ENCODE measurements around the gene NPAS3.
"Not testable (repeated sequence)": the region's sequence is repeated elsewhere in the genome, so short reads cannot be mapped to it uniquely, and the experiment has no call there.

NPAS3 gene

DNA sequence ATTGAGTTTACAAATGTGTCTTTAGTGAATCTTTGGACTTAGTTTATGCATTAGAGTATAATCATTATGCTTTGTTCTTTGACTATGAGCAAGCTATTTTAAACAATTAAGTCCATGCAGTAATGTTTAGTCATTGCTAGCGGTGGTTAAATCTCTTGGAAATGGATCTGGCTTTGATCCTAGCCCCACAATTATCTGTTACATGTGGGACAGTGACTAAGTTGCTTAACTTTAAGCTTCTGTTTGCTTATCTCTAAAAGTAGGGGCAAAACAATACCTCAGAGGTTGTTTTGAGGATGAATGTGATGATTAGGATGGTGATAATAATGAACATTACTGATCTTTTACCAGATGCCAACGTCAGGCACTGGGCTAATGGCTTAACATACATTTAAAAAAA is 124.2 kb downstream of the NPAS3 start:
- no peak for DNase-seq (ENCODE audit: low read depth, low spot score)
- TF ChIP-seq FOXP2 (optimal IDR thresholded peaks at IDR 0.05; ENCODE audit: control extremely low read depth, extremely low read length, insufficient read depth) (no peak), POLR2AphosphoS5 (IDR thresholded peaks at IDR 0.05; ENCODE audit: borderline replicate concordance, low read depth, low read length) (no peak), EZH2 (IDR thresholded peaks at IDR 0.05) (no peak)
- Histone ChIP-seq H3K9me3 (ENCODE audit: low read depth, low read length) (no peaks in the 10 kb centered on the region), H3K27ac (no peak overlapping the region), H3K36me3 (ENCODE audit: insufficient read depth, low read length) (no peaks in the 10 kb centered on the region), H3K4me3 (no peak overlapping the region), H3K9ac (ENCODE audit: insufficient read length) (no peak overlapping the region)

GRCh38 chr14:33063521-33063920 is 124.8 kb downstream of the NPAS3 start:
- no peak for DNase-seq (ENCODE audit: low read depth, low spot score)
- Histone ChIP-seq H3K4me3 (no peak overlapping the region), H3K9me3 (ENCODE audit: low read depth, low read length) (no peaks in the 10 kb centered on the region), H3K9ac (ENCODE audit: insufficient read length) (no peak overlapping the region), H3K36me3 (ENCODE audit: insufficient read depth, low read length) (no peaks in the 10 kb centered on the region), H3K27ac (no peak overlapping the region)
- no peak for TF ChIP-seq FOXP2 (optimal IDR thresholded peaks at IDR 0.05; ENCODE audit: control extremely low read depth, extremely low read length, insufficient read depth)
- TF ChIP-seq EZH2 (IDR thresholded peaks at IDR 0.05) = no peak
- TF ChIP-seq POLR2AphosphoS5 (IDR thresholded peaks at IDR 0.05; ENCODE audit: borderline replicate concordance, low read depth, low read length) = no peak

DNA sequence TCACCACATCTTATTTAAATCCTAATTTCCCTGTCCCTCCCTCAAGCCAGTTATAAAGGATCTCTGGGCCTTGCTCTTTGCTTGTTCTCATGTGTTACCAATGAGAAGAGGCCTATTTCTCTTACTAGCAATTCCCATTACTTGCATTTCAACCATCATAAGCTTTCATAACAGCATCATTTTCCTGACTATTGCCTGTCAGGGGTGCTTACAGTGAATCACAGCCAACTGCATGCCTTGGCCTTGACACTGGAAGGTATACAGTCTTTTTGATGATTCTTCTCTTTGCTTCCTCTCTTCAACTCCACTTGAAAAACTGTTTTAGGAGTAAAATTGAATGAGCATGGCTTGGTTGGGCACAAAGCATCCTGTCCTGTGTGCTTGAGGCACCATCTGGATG is 127.0 kb downstream of the NPAS3 start:
- no peak for DNase-seq (ENCODE audit: low read depth, low spot score)
- Histone ChIP-seq H3K9me3 (ENCODE audit: low read depth, low read length) (no peaks in the 10 kb centered on the region), H3K27ac (no peak overlapping the region), H3K9ac (ENCODE audit: insufficient read length) (no peak overlapping the region), H3K36me3 (ENCODE audit: insufficient read depth, low read length) (no peaks in the 10 kb centered on the region), H3K4me3 (no peak overlapping the region)
- TF ChIP-seq FOXP2 (optimal IDR thresholded peaks at IDR 0.05; ENCODE audit: control extremely low read depth, extremely low read length, insufficient read depth) (no peak), EZH2 (IDR thresholded peaks at IDR 0.05) (no peak), POLR2AphosphoS5 (IDR thresholded peaks at IDR 0.05; ENCODE audit: borderline replicate concordance, low read depth, low read length) (no peak)

- no peak for DNase-seq (ENCODE audit: low read depth, low spot score)
Measured at GRCh38 chr14:33068040-33068439, 129.4 kb downstream of the NPAS3 start.

DNA sequence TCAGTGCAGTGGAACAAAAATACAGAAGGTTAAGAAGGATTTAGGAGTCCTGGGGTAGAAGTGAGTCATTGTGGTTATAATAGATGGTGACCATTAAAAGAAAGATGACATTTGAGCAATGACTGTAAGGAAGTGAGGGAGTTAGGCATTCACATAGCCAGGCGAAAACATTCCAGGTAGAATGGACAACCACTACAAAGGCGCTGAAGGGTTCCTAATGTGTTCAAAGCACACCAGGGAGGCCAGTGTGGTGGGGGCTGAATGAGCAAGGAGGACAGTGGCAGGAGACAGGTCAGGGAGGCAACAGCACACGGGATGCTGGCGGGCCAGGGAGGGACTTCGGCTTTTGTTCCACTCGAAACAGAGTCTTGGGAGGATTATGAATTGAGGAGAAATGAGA is 129.9 kb downstream of the NPAS3 start:
- no peaks in the 10 kb centered on the region for H3K9me3 ChIP-seq (ENCODE audit: low read depth, low read length)
- no peaks in the 10 kb centered on the region for H3K36me3 ChIP-seq (ENCODE audit: insufficient read depth, low read length)
- no peak overlapping the region for H3K9ac ChIP-seq (ENCODE audit: insufficient read length)
- no peak overlapping the region for H3K27ac ChIP-seq
- no peak overlapping the region for H3K4me3 ChIP-seq
- DNase-seq (ENCODE audit: low read depth, low spot score) = no peak
- no peak for TF ChIP-seq FOXP2 (optimal IDR thresholded peaks at IDR 0.05; ENCODE audit: control extremely low read depth, extremely low read length, insufficient read depth)
- TF ChIP-seq EZH2 (IDR thresholded peaks at IDR 0.05) = no peak

More at GRCh38 chr14:33068040-33068439, 129.4 kb downstream of the NPAS3 start:
- no peak overlapping the region for H3K9ac ChIP-seq (ENCODE audit: insufficient read length)
- no peaks in the 10 kb centered on the region for H3K36me3 ChIP-seq (ENCODE audit: insufficient read depth, low read length)
- H3K27ac ChIP-seq = no peak overlapping the region
- H3K4me3 ChIP-seq = no peak overlapping the region
- H3K9me3 ChIP-seq (ENCODE audit: low read depth, low read length) = no peaks in the 10 kb centered on the region
- no peak for TF ChIP-seq POLR2AphosphoS5 (IDR thresholded peaks at IDR 0.05; ENCODE audit: borderline replicate concordance, low read depth, low read length)
- TF ChIP-seq FOXP2 (optimal IDR thresholded peaks at IDR 0.05; ENCODE audit: control extremely low read depth, extremely low read length, insufficient read depth) = no peak
- no peak for TF ChIP-seq EZH2 (IDR thresholded peaks at IDR 0.05)

DNA sequence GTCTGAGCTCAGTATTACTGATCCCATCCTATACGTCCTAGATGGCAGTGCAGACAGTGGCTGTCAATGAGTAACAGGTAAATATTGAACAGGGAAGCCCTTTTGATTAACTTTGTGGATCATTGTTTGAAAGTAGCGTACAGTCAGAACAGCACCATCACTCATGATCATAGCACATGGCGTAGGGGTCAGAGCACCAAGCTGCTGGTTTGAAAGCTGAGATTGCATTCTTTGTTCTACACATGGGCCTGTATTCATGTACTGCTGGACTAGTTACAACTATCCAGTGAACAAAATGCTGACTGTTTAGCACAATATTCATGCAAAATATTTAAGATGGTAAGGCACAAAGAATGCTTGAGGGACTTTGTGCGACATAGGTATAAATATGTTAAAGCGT is 131.8 kb downstream of the NPAS3 start:
- no peak overlapping the region for H3K27ac ChIP-seq
- TF ChIP-seq POLR2AphosphoS5 (IDR thresholded peaks at IDR 0.05; ENCODE audit: borderline replicate concordance, low read depth, low read length) = no peak
- TF ChIP-seq FOXP2 (optimal IDR thresholded peaks at IDR 0.05; ENCODE audit: control extremely low read depth, extremely low read length, insufficient read depth) = no peak
- no peak for TF ChIP-seq EZH2 (IDR thresholded peaks at IDR 0.05)
- H3K9me3 ChIP-seq (ENCODE audit: low read depth, low read length) = no peaks in the 10 kb centered on the region
- no peak for DNase-seq (ENCODE audit: low read depth, low spot score)
- no peaks in the 10 kb centered on the region for H3K36me3 ChIP-seq (ENCODE audit: insufficient read depth, low read length)
- H3K4me3 ChIP-seq = no peak overlapping the region
- no peak overlapping the region for H3K9ac ChIP-seq (ENCODE audit: insufficient read length)

GRCh38 chr14:33073023-33073422 is 134.3 kb downstream of the NPAS3 start:
- no peaks in the 10 kb centered on the region for H3K9me3 ChIP-seq (ENCODE audit: low read depth, low read length)
- no peak for TF ChIP-seq EZH2 (IDR thresholded peaks at IDR 0.05)
- no peak for TF ChIP-seq FOXP2 (optimal IDR thresholded peaks at IDR 0.05; ENCODE audit: control extremely low read depth, extremely low read length, insufficient read depth)

GRCh38 chr14:33081259-33081658 is 142.6 kb downstream of the NPAS3 start:
- Histone ChIP-seq H3K4me3 (no peak overlapping the region), H3K9me3 (ENCODE audit: low read depth, low read length) (no peaks in the 10 kb centered on the region), H3K9ac (ENCODE audit: insufficient read length) (no peak overlapping the region), H3K27ac (no peak overlapping the region), H3K36me3 (ENCODE audit: insufficient read depth, low read length) (no peaks in the 10 kb centered on the region)
- TF ChIP-seq POLR2AphosphoS5 (IDR thresholded peaks at IDR 0.05; ENCODE audit: borderline replicate concordance, low read depth, low read length) (no peak), FOXP2 (optimal IDR thresholded peaks at IDR 0.05; ENCODE audit: control extremely low read depth, extremely low read length, insufficient read depth) (no peak), EZH2 (IDR thresholded peaks at IDR 0.05) (no peak)
- no peak for DNase-seq (ENCODE audit: low read depth, low spot score)

More at GRCh38 chr14:33073023-33073422, 134.3 kb downstream of the NPAS3 start:
- no peak for DNase-seq (ENCODE audit: low read depth, low spot score)
- H3K27ac ChIP-seq = no peak overlapping the region
- H3K9ac ChIP-seq (ENCODE audit: insufficient read length) = no peak overlapping the region
- no peak overlapping the region for H3K4me3 ChIP-seq
- no peaks in the 10 kb centered on the region for H3K36me3 ChIP-seq (ENCODE audit: insufficient read depth, low read length)

- no peak for TF ChIP-seq EZH2 (IDR thresholded peaks at IDR 0.05)
- no peak for TF ChIP-seq POLR2AphosphoS5 (IDR thresholded peaks at IDR 0.05; ENCODE audit: borderline replicate concordance, low read depth, low read length)
- TF ChIP-seq FOXP2 (optimal IDR thresholded peaks at IDR 0.05; ENCODE audit: control extremely low read depth, extremely low read length, insufficient read depth) = no peak
- Histone ChIP-seq H3K9ac (ENCODE audit: insufficient read length) (no peak overlapping the region), H3K27ac (no peak overlapping the region), H3K4me3 (no peak overlapping the region), H3K9me3 (ENCODE audit: low read depth, low read length) (no peaks in the 10 kb centered on the region), H3K36me3 (ENCODE audit: insufficient read depth, low read length) (no peaks in the 10 kb centered on the region)
- no peak for DNase-seq (ENCODE audit: low read depth, low spot score)
Measured at GRCh38 chr14:33085799-33086198, 147.1 kb downstream of the NPAS3 start.

- not testable (repeated sequence) for H3K9me3 ChIP-seq (ENCODE audit: low read depth, low read length); DNase-seq (ENCODE audit: low read depth, low spot score); H3K36me3 ChIP-seq (ENCODE audit: insufficient read depth, low read length); H3K4me3 ChIP-seq; H3K9ac ChIP-seq (ENCODE audit: insufficient read length); H3K27ac ChIP-seq
Measured at GRCh38 chr14:33088274-33088673, 149.6 kb downstream of the NPAS3 start.
